Head of caudate nucleus (tissue), 42 donors: ENCODE data around the gene PECR.
A peak's percentile ranks its signal among the peaks of the same experiment; 100 is the strongest.
"Not testable (repeated sequence)": the region's sequence is repeated elsewhere in the genome, so short reads cannot be mapped to it uniquely, and the experiment has no call there.

ENCODE experiments used
- DNase-seq, 42 donors: peaks; one replicate each; pipeline versions ENCODE4 v3.0.0 to v3.0.0-alpha.2; 2020 to 2021; ENCODE audit warnings: mixed read lengths in 7 of 42
- intact Hi-C: fragments of 100-400 bp; cut with DNase I; formaldehyde crosslinking; loops from one replicate; pipeline ENCODE4 v1.15.0; 2022

Gene PECR

GRCh38 chr2:216014006-216014405 is 67.6 kb downstream of the PECR start:
- intact Hi-C loops = no loop called here

DNA sequence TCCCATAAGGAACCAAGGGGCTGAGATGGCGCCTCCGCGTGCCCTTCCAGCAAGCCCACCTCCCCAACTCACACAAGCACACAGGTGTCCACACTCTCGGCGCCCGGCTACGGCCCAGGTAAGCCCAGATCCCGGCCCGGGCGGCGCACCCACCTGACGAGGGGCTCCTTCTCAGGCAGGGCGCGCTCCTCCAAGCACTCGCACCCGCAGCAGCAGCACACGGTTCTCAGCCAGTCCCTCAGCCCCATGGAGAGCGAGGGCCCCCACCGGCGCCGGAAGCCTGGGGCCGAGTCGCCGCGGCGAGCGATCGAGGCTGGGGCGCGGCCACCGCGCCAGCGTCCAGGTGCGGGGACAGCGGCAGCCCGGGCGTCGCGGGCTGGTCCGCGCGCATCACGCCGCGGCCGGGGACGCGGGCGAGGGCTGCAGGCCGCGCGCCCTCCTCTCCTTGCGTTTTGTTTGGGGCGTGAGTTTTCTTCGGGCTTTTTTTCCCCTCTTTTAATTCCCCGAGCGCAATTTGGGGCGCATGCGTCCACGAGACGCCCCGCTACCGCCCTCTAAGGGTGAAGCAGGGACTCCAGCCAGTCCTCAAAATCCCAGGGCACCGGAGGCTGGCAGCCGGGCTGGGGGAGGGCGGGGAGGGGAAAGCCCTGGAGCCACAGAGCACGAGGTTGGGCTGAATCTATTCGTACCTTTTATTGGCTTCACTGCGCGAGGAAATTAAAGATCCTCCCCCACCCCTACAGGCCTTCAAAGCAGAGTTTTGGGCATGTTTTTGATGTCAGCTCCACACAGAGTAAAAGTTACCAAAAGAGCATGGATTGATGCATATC is 68.3 kb downstream of the PECR start, which contains the start of gene MREG:
MREG (minus strand) TSS at position 472 of the 830 bp plus-strand sequence; CDS start at position 248, 224 bp downstream.
- DNase-seq = peak; percentile 40 to 90 (median 79)
- intact Hi-C loops = no loop called here

More at GRCh38 chr2:216014006-216014405, 67.6 kb downstream of the PECR start:
- no peak for DNase-seq

GRCh38 chr2:216012830-216013079 is 68.9 kb downstream of the PECR start:
- DNase-seq = peak in 1 of 42 donors; percentile 4
- intact Hi-C loops = no loop called here

- intact Hi-C loops = no loop called here
- no peak for DNase-seq
Observed at GRCh38 chr2:216012133-216012829, 69.3 kb downstream of the PECR start.

DNA sequence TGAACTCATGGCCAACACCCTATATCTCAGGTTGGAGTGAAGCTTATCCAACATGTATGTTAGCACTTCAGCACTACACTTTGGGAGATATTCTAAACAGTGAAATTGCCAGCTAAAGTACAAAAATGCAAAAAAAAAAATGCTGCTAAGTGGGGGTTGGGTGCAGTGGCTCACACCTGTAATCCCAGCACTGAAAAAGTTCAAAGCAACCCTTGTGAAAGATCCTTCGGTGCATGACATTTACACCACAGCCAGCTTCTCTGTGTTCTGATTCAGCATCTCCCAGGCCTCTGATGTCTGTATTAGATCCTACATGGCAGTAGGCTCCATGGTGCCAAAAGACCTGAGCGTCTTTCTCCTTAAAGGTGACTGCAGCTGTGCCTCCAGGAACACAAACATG is 72.4 kb downstream of the PECR start:
- DNase-seq, intact Hi-C loops: not testable (repeated sequence)

DNA sequence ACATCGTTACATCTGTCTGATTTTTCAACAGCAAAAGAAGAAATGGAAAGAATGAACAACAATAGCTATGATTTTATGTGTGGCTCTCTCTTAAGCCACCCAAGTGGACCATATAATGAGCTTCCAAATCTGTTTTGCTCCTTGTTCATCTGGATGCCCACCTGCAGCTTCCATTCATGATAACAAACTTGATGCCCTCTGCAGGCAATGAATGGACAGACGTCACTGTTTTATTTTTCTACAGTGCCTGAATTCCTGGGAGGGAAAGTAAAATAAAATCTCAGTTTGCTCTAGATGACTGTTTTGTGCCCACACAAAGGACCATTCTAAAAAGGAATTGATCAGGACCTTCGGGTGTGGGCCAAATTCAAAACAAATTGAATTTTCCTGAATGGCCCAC is 73.2 kb downstream of the PECR start:
- intact Hi-C loops = no loop called here

DNA sequence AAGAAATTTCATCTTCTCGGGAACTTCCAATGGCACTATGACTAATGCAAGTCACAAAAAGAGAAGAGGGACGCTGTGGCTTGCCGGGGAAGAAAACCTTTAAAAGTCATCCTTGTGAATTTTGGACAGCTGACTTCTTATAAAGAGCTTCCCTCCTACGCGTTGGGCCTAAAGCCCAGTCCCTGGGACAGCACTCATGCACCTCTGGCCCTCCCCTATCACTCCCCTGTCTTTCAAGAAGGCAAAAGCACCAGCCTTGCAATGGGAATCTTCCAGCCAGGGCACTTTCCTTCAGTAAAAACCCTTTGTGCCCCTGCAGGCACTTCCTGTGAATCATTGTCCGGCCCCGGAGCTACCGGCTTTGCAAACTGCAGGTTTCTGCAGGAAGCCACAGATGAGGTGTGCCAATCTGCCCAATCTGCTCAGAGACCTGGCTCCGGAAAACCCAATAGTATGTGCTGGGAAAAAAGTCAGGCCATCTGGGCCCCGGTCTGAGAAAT is 75.4 kb downstream of the PECR start:
- DNase-seq = peak in 2 of 42 donors; percentile 10

More for the DNA sequence above, 73.2 kb downstream of the PECR start:
- no peak for DNase-seq

DNA sequence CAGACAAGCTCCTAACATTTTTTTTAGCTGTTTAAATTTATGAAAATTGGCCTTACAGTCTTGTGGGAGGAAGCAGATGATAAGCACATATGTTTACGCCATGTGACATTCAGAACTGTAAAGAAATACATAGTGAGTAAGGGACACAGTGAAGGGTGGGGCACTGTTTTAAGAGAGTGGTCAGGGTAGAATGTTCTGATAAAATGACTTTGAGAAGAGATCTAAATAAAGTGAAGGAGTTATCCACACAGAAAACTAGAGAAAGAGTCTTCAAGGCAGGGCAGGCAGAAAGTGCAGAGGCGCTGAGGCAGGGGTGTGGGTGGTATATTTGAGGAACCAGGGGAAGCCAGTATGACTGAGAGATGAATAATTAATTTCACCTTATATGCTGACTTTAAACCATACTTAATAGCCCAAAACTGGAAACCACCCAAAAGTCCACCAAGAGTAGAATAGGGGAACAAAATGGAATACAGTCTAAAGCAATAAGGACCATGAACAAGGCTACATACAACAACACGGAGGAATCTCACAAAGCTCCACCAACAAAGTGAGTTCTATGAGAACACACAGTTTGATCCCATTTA is 76.8 kb downstream of the PECR start:
- peak in 7 of 42 donors; percentile 20 to 63 (median 34) for DNase-seq
- intact Hi-C loops = no loop called here

More for the DNA sequence above, 75.4 kb downstream of the PECR start:
- intact Hi-C loops = no loop called here

DNA sequence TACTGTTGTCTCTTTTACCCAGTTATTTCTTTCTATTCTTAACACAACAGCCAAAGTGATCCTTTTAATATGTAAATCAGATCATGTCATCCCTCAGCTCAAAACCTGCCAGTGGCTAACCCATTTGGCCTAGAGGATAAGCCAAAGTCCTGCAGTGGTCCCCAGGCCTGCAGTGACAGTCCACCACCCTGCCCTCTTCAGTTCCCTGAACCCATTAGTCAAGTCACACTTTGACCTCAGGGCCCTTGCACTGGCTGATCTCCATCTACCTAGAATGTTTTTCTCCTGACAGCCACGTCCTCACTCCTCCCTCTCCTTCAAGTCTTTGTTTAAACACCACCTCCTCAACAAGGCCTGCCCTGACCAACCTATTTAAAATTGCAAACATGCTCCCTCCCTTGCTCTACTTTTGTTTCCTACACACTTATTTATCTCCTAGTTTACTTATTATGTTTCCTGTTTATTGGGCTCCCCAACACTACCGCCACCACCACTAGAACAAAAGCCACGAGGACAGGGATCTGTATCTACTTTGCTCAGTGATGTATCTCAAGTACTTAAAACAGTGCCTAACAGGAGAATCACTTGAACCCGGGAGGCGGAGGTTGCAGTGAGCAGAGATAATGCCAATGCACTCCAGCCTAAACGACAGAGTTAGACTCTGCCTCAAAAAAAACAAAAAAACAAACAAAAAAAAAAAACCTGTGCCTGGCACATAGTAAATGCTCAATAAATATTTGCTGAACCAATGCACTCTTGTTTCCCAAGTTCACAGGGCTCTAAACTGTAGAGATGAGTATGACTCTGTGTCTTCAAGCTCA is 77.5 kb downstream of the PECR start:
- DNase-seq = no peak
- intact Hi-C loops = no loop called here

DNA sequence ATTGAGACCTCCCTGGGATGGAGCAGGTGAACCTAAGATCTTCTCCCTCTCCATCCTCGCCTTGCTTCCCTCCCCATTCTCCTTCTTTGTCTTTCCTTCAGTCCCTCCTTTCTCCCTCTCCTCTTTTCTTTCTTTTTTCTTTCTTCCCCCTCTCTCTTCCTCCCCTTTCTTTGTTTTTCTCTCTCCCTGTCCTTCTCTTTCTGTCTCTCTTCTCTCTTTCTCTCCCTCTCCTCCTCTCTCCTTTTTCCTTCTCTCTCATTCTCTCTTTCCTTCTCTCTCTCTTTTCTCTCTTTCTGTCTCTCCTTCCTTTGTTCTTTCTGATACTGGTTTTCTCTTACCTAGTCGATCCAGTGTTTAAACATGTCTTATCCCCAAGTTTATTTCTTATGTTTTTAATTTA is 78.9 kb downstream of the PECR start:
- intact Hi-C loops = no loop called here
- DNase-seq = no peak

GRCh38 chr2:216002101-216002678 is 79.4 kb downstream of the PECR start:
- DNase-seq = no peak
- intact Hi-C loops = no loop called here

- intact Hi-C loops = no loop called here
- DNase-seq = no peak
Observed at GRCh38 chr2:216001216-216002100, 80.2 kb downstream of the PECR start.

GRCh38 chr2:215998636-215999035 is 83.0 kb downstream of the PECR start:
- intact Hi-C loops = no loop called here
- peak in 25 of 42 donors; percentile 27 to 83 (median 52) for DNase-seq

DNA sequence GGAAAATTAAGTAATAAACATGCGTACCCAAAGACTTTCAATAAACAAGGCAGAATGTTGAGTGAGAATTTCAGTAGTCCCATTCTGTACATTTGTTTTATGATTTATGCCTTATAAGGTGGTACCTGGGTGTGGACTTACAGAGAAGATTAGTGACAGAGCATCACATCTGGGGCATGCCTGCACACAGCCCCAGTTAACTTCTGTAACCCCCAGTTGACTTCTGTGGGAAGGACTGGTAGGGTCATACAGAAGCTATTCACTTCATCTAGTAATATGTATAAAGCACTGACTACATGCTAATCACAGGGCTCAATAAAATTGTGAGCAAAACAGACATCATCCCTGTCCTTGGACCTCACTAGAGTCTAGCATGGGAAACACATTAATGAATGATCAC is 84.4 kb downstream of the PECR start:
- intact Hi-C loops = no loop called here
- no peak for DNase-seq

DNA sequence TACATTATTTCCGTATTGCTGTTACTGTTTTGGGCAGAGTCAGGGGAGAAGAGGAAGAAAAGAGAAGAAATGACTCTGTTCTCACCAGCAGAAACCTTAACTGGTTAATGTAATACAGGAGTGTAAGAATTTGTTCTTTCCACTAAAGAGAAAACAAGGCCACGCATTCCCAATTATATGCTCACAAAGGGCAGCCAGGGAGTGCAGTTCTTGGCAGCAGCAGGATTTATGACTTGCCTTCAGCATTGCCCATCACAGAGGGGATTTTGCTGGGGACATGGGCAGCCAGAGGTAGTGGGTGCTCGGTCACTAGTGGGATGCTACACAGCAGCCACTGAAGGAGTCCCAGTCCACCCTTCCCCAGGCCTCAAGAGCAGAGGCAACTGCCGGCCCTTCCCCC is 86.7 kb downstream of the PECR start:
- intact Hi-C loops = no loop called here
- no peak for DNase-seq

DNA sequence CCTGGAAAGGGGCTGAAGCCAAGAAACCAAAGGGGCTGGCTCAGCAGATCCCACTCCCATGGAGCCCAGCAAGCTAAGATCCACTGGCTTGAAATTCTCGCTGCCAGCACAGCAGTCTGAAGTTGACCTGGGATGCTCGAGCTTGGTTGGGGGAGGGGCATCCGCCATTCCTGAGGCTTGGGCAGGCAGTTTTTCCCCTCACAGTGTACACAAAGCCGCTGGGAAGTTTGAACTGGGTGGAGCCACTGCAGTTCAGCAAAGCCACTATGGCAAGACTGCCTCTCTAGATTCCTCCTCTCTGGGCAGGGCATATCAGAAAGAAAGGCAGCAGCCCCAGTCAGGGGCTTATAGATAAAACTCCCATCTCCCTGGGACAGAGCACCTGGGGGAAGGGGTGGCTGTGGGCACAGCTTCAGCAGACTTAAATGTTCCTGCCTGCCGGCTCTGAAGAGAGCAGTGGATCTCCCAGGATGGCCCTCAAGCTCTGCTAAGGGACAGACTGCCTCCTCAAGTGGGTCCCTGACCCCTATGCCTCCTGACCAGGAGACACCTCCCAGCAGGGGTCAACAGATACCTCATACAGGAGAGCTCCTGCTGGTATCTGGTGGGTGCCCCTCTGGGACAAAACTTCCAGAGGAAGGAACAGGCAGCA is 92.9 kb downstream of the PECR start:
- DNase-seq, intact Hi-C loops: not testable (repeated sequence)
